ENCODE results near the gene CDK12. TPM values are rescaled to one million over a fixed set of nuclear protein-coding genes. Genes with fewer than 3 reads are reported as not detected.

Gene CDK12
- total and polyA plus RNA-seq, 2 experiments from 2014 or later = 10.2 to 41.3 TPM

- Histone ChIP-seq H3K27me3 (no peaks in the 10 kb centered on the region), H3K4me3 (no peak overlapping the region), H4K20me1 (ENCODE audit: insufficient read depth, poor library complexity, severe bottlenecking) (no peaks in the 10 kb centered on the region), H3K27ac (no peak overlapping the region), H3K79me2 (no peaks in the 10 kb centered on the region), H2AFZ (no peak overlapping the region), H3K4me1 (ENCODE audit: insufficient read depth) (no peaks in the 10 kb centered on the region), H3K9me3 (ENCODE audit: low read depth) (no peaks in the 10 kb centered on the region), H3K9me2 (replicated peaks; ENCODE audit: insufficient read depth) (no peaks in the 10 kb centered on the region), H3K4me2 (no peak overlapping the region), H3K36me3 (replicated peaks; ENCODE audit: insufficient read depth, low read depth) (no peaks in the 10 kb centered on the region)
- no peak for TF ChIP-seq EZH2phosphoT487 (IDR thresholded peaks at IDR 0.05; ENCODE audit: low read depth, severe bottlenecking, unreplicated experiment)
- peak; percentile 97 for TF ChIP-seq CTCF (IDR thresholded peaks at IDR 0.05; ENCODE audit: poor library complexity)
- TF ChIP-seq EZH2 (IDR thresholded peaks at IDR 0.05; ENCODE audit: borderline replicate concordance) = no peak
- WGBS (ENCODE audit: low lambda C conversion rate, missing lambda C conversion rate) = 29% methylated on average over 5 of the region's 5 CpGs
- DNase-seq (ENCODE audit: low spot score) = peak; percentile 56
Observed at GRCh38 chr17:39547713-39548478, 86.6 kb downstream of the CDK12 start.

GRCh38 chr17:39548494-39549225 is 87.4 kb downstream of the CDK12 start:
- H2AFZ ChIP-seq = no peak overlapping the region
- H3K27me3 ChIP-seq = no peaks in the 10 kb centered on the region
- no peak overlapping the region for H3K4me2 ChIP-seq
- H3K36me3 ChIP-seq (replicated peaks; ENCODE audit: insufficient read depth, low read depth) = no peaks in the 10 kb centered on the region
- no peaks in the 10 kb centered on the region for H3K9me3 ChIP-seq (ENCODE audit: low read depth)
- H3K4me3 ChIP-seq = no peak overlapping the region
- H4K20me1 ChIP-seq (ENCODE audit: insufficient read depth, poor library complexity, severe bottlenecking) = no peaks in the 10 kb centered on the region
- H3K79me2 ChIP-seq = no peaks in the 10 kb centered on the region
- no peak overlapping the region for H3K27ac ChIP-seq
- TF ChIP-seq EZH2 (IDR thresholded peaks at IDR 0.05; ENCODE audit: borderline replicate concordance) = no peak
- no peak for TF ChIP-seq CTCF (IDR thresholded peaks at IDR 0.05; ENCODE audit: poor library complexity)
- TF ChIP-seq EZH2phosphoT487 (IDR thresholded peaks at IDR 0.05; ENCODE audit: low read depth, severe bottlenecking, unreplicated experiment) = no peak
- WGBS (ENCODE audit: low lambda C conversion rate, missing lambda C conversion rate) = 92% methylated on average over 7 of the region's 7 CpGs
- no peak for DNase-seq (ENCODE audit: low spot score)
- H3K4me1 ChIP-seq (ENCODE audit: insufficient read depth) = no peaks in the 10 kb centered on the region
- no peaks in the 10 kb centered on the region for H3K9me2 ChIP-seq (replicated peaks; ENCODE audit: insufficient read depth)

GRCh38 chr17:39549747-39550573 is 88.7 kb downstream of the CDK12 start:
- Histone ChIP-seq H3K4me3 (no peak overlapping the region), H3K27me3 (no peaks in the 10 kb centered on the region), H4K20me1 (ENCODE audit: insufficient read depth, poor library complexity, severe bottlenecking) (no peaks in the 10 kb centered on the region), H3K79me2 (no peaks in the 10 kb centered on the region), H3K27ac (no peak overlapping the region), H3K4me2 (no peak overlapping the region), H3K4me1 (ENCODE audit: insufficient read depth) (no peaks in the 10 kb centered on the region), H3K9me3 (ENCODE audit: low read depth) (no peaks in the 10 kb centered on the region), H3K36me3 (replicated peaks; ENCODE audit: insufficient read depth, low read depth) (no peaks in the 10 kb centered on the region), H2AFZ (no peak overlapping the region), H3K9me2 (replicated peaks; ENCODE audit: insufficient read depth) (no peaks in the 10 kb centered on the region)
- DNase-seq (ENCODE audit: low spot score) = no peak
- no peak for TF ChIP-seq CTCF (IDR thresholded peaks at IDR 0.05; ENCODE audit: poor library complexity)
- TF ChIP-seq EZH2phosphoT487 (IDR thresholded peaks at IDR 0.05; ENCODE audit: low read depth, severe bottlenecking, unreplicated experiment) = no peak
- TF ChIP-seq EZH2 (IDR thresholded peaks at IDR 0.05; ENCODE audit: borderline replicate concordance) = no peak
- 93% methylated on average over 6 of the region's 6 CpGs for WGBS (ENCODE audit: low lambda C conversion rate, missing lambda C conversion rate)

All from hepatocyte (in vitro differentiated cells).